ENCODE data around the gene FHOD3.

GRCh38 chr18:36468161-36468560, 170.6 kb downstream of the FHOD3 start:
- TF ChIP-seq CTCF (IDR thresholded peaks at IDR 0.05; ENCODE audit: insufficient read depth, low read depth, low read length), result no peak
- no peak for TF ChIP-seq EZH2 (IDR thresholded peaks at IDR 0.05; ENCODE audit: insufficient read depth, low read length)
